ENCODE results near the gene OPN1MW2. TPM values are rescaled to one million over a fixed set of nuclear protein-coding genes. Genes with fewer than 3 reads are reported as not detected.
"Not testable (repeated sequence)": the region's sequence is repeated elsewhere in the genome, so short reads cannot be mapped to it uniquely, and the experiment has no call there.

The OPN1MW2 gene
- not detected in 2 replicates for total RNA-seq (2014; rRNA removed)
- not detected for Bru-seq, nascent RNA
- not detected for BruChase-seq, experiment 1, labeled RNA remaining after a 6-hour chase
- BruChase-seq, experiment 2, labeled RNA remaining after a 2-hour chase: not detected
- long read RNA-seq: 0 reads

- H2AFZ ChIP-seq (ENCODE audit: low read length); H3K9ac ChIP-seq (ENCODE audit: low read length); H3K27ac ChIP-seq (ENCODE audit: low read length); POLR2A ChIA-PET (ENCODE audit: unreplicated experiment); H3K4me2 ChIP-seq (ENCODE audit: low read length); ATAC-seq; DNase-seq; H3F3A ChIP-seq (ENCODE audit: low read length, unreplicated experiment); H3K4me3 ChIP-seq (ENCODE audit: low read length); H3K9me2 ChIP-seq (replicated peaks; ENCODE audit: low read length); H3K36me3 ChIP-seq (ENCODE audit: low read depth, low read length); H4K20me1 ChIP-seq (ENCODE audit: low read length); intact Hi-C loops (cut with micrococcal nuclease); CTCF ChIA-PET; H3K9me3 ChIP-seq (ENCODE audit: low read length); H3K4me1 ChIP-seq (ENCODE audit: insufficient read depth, low read length); H3K79me2 ChIP-seq (ENCODE audit: low read length); BruUV-seq (replicated peaks); H3K27me3 ChIP-seq (ENCODE audit: low read length): not testable (repeated sequence)
These were observed at the start of gene OPN1MW2 for GRCh38 chrX:154219456-154219855. Gene OPN1MW2 (plus strand): TSS chrX:154219756. CDS start chrX:154219816, 60 bp downstream.

- H3K4me2 ChIP-seq (ENCODE audit: low read length); H4K20me1 ChIP-seq (ENCODE audit: low read length); H3K27ac ChIP-seq (ENCODE audit: low read length); POLR2A ChIA-PET (ENCODE audit: unreplicated experiment); H3K9me2 ChIP-seq (replicated peaks; ENCODE audit: low read length); H2AFZ ChIP-seq (ENCODE audit: low read length); H3K4me3 ChIP-seq (ENCODE audit: low read length); DNase-seq; BruUV-seq (replicated peaks); H3K9ac ChIP-seq (ENCODE audit: low read length); H3K36me3 ChIP-seq (ENCODE audit: low read depth, low read length); H3K9me3 ChIP-seq (ENCODE audit: low read length); intact Hi-C loops (cut with micrococcal nuclease); H3K27me3 ChIP-seq (ENCODE audit: low read length); H3K79me2 ChIP-seq (ENCODE audit: low read length); CTCF ChIA-PET; H3F3A ChIP-seq (ENCODE audit: low read length, unreplicated experiment); H3K4me1 ChIP-seq (ENCODE audit: insufficient read depth, low read length): not testable (repeated sequence)
- peak; percentile 97 for ATAC-seq
These were observed 47.0 kb upstream of the OPN1MW2 start for GRCh38 chrX:154172535-154172943.

- H3K4me3 ChIP-seq (ENCODE audit: low read length); H3K9me2 ChIP-seq (replicated peaks; ENCODE audit: low read length); CTCF ChIA-PET; DNase-seq; H4K20me1 ChIP-seq (ENCODE audit: low read length); POLR2A ChIA-PET (ENCODE audit: unreplicated experiment); H3K27me3 ChIP-seq (ENCODE audit: low read length); intact Hi-C loops (cut with micrococcal nuclease); H3K9me3 ChIP-seq (ENCODE audit: low read length); H2AFZ ChIP-seq (ENCODE audit: low read length); H3K36me3 ChIP-seq (ENCODE audit: low read depth, low read length); H3K27ac ChIP-seq (ENCODE audit: low read length); H3K4me1 ChIP-seq (ENCODE audit: insufficient read depth, low read length); H3K4me2 ChIP-seq (ENCODE audit: low read length); H3F3A ChIP-seq (ENCODE audit: low read length, unreplicated experiment); H3K79me2 ChIP-seq (ENCODE audit: low read length); ATAC-seq; H3K9ac ChIP-seq (ENCODE audit: low read length); BruUV-seq (replicated peaks): not testable (repeated sequence)
These were observed 45.2 kb upstream of the OPN1MW2 start for GRCh38 chrX:154174356-154174755.

- H3F3A ChIP-seq (ENCODE audit: low read length, unreplicated experiment); H4K20me1 ChIP-seq (ENCODE audit: low read length); DNase-seq; H3K4me3 ChIP-seq (ENCODE audit: low read length); ATAC-seq; H3K9me3 ChIP-seq (ENCODE audit: low read length); H3K27ac ChIP-seq (ENCODE audit: low read length); H3K4me2 ChIP-seq (ENCODE audit: low read length); H3K9ac ChIP-seq (ENCODE audit: low read length); H3K79me2 ChIP-seq (ENCODE audit: low read length); intact Hi-C loops (cut with micrococcal nuclease); H3K36me3 ChIP-seq (ENCODE audit: low read depth, low read length); H3K9me2 ChIP-seq (replicated peaks; ENCODE audit: low read length); BruUV-seq (replicated peaks); H2AFZ ChIP-seq (ENCODE audit: low read length); H3K27me3 ChIP-seq (ENCODE audit: low read length); POLR2A ChIA-PET (ENCODE audit: unreplicated experiment); CTCF ChIA-PET; H3K4me1 ChIP-seq (ENCODE audit: insufficient read depth, low read length): not testable (repeated sequence)
These were observed 37.3 kb upstream of the OPN1MW2 start, which contains the start of gene OPN1MW for GRCh38 chrX:154182296-154182695. Gene OPN1MW (plus strand): TSS chrX:154182596. CDS start chrX:154182678, 82 bp downstream.

GRCh38 chrX:154183794-154184193 lies 35.8 kb upstream of the OPN1MW2 start:
- intact Hi-C loops (cut with micrococcal nuclease); DNase-seq; H3F3A ChIP-seq (ENCODE audit: low read length, unreplicated experiment); H3K9me2 ChIP-seq (replicated peaks; ENCODE audit: low read length); H3K4me2 ChIP-seq (ENCODE audit: low read length); POLR2A ChIA-PET (ENCODE audit: unreplicated experiment); H3K4me1 ChIP-seq (ENCODE audit: insufficient read depth, low read length); H3K9me3 ChIP-seq (ENCODE audit: low read length); ATAC-seq; H3K9ac ChIP-seq (ENCODE audit: low read length); H3K27ac ChIP-seq (ENCODE audit: low read length); H3K4me3 ChIP-seq (ENCODE audit: low read length); H4K20me1 ChIP-seq (ENCODE audit: low read length); BruUV-seq (replicated peaks); H3K36me3 ChIP-seq (ENCODE audit: low read depth, low read length); CTCF ChIA-PET; H2AFZ ChIP-seq (ENCODE audit: low read length); H3K79me2 ChIP-seq (ENCODE audit: low read length); H3K27me3 ChIP-seq (ENCODE audit: low read length): not testable (repeated sequence)

- BruUV-seq (replicated peaks); intact Hi-C loops (cut with micrococcal nuclease): not testable (repeated sequence)
These were observed 26.7 kb upstream of the OPN1MW2 start for GRCh38 chrX:154192846-154193245.

GRCh38 chrX:154194316-154194715 lies 25.2 kb upstream of the OPN1MW2 start:
- CTCF ChIA-PET: not testable (repeated sequence)

More at GRCh38 chrX:154192846-154193245, 26.7 kb upstream of the OPN1MW2 start:
- H3K27me3 ChIP-seq (ENCODE audit: low read length); H3K27ac ChIP-seq (ENCODE audit: low read length); DNase-seq; H3K4me2 ChIP-seq (ENCODE audit: low read length); H3K9me3 ChIP-seq (ENCODE audit: low read length); H3K9me2 ChIP-seq (replicated peaks; ENCODE audit: low read length); H3K79me2 ChIP-seq (ENCODE audit: low read length); H3K9ac ChIP-seq (ENCODE audit: low read length); ATAC-seq; H4K20me1 ChIP-seq (ENCODE audit: low read length); POLR2A ChIA-PET (ENCODE audit: unreplicated experiment); H3K4me3 ChIP-seq (ENCODE audit: low read length); H3K36me3 ChIP-seq (ENCODE audit: low read depth, low read length); CTCF ChIA-PET; H2AFZ ChIP-seq (ENCODE audit: low read length); H3F3A ChIP-seq (ENCODE audit: low read length, unreplicated experiment); H3K4me1 ChIP-seq (ENCODE audit: insufficient read depth, low read length): not testable (repeated sequence)

More at GRCh38 chrX:154194316-154194715, 25.2 kb upstream of the OPN1MW2 start:
- H3K27ac ChIP-seq (ENCODE audit: low read length); DNase-seq; BruUV-seq (replicated peaks); ATAC-seq; H4K20me1 ChIP-seq (ENCODE audit: low read length); H3K9me3 ChIP-seq (ENCODE audit: low read length); H2AFZ ChIP-seq (ENCODE audit: low read length); H3K4me3 ChIP-seq (ENCODE audit: low read length); H3F3A ChIP-seq (ENCODE audit: low read length, unreplicated experiment); H3K79me2 ChIP-seq (ENCODE audit: low read length); H3K27me3 ChIP-seq (ENCODE audit: low read length); intact Hi-C loops (cut with micrococcal nuclease); H3K36me3 ChIP-seq (ENCODE audit: low read depth, low read length); H3K4me1 ChIP-seq (ENCODE audit: insufficient read depth, low read length); H3K9ac ChIP-seq (ENCODE audit: low read length); POLR2A ChIA-PET (ENCODE audit: unreplicated experiment); H3K4me2 ChIP-seq (ENCODE audit: low read length); H3K9me2 ChIP-seq (replicated peaks; ENCODE audit: low read length): not testable (repeated sequence)
